ENCODE measurements around the gene CDH23. TPM values are rescaled to one million over a fixed set of nuclear protein-coding genes. Genes with fewer than 3 reads are reported as not detected.
"Not testable (repeated sequence)": the region's sequence is repeated elsewhere in the genome, so short reads cannot be mapped to it uniquely, and the experiment has no call there.

The CDH23 gene
- total RNA-seq, 1 experiment from 2014 or later, result 0.37 TPM

- no peak for DNase-seq (ENCODE audit: low spot score)
Observed at GRCh38 chr10:71582506-71583475, 186.1 kb downstream of the CDH23 start.

- no peak for DNase-seq (ENCODE audit: low spot score)
Observed at GRCh38 chr10:71584461-71584860, 187.7 kb downstream of the CDH23 start.

- DNase-seq (ENCODE audit: low spot score), result no peak
Observed at GRCh38 chr10:71584902-71585563, 188.3 kb downstream of the CDH23 start.

GRCh38 chr10:71585564-71586290 lies 189.0 kb downstream of the CDH23 start:
- no peak for DNase-seq (ENCODE audit: low spot score)

- no peak for DNase-seq (ENCODE audit: low spot score)
Observed at GRCh38 chr10:71587941-71588573, 191.3 kb downstream of the CDH23 start.

GRCh38 chr10:71588685-71589084 lies 192.0 kb downstream of the CDH23 start:
- no peak for DNase-seq (ENCODE audit: low spot score)

- DNase-seq (ENCODE audit: low spot score), result no peak
Observed at GRCh38 chr10:71589617-71590551, 193.2 kb downstream of the CDH23 start.

GRCh38 chr10:71590781-71591350 lies 194.1 kb downstream of the CDH23 start:
- peak; percentile 52 for DNase-seq (ENCODE audit: low spot score)

- DNase-seq (ENCODE audit: low spot score), result no peak
Observed at GRCh38 chr10:71594934-71595571, 198.3 kb downstream of the CDH23 start.

- DNase-seq (ENCODE audit: low spot score), result no peak
Observed at GRCh38 chr10:71595649-71596048, 198.9 kb downstream of the CDH23 start.

GRCh38 chr10:71596127-71596526 lies 199.4 kb downstream of the CDH23 start:
- DNase-seq (ENCODE audit: low spot score), result no peak

DNA sequence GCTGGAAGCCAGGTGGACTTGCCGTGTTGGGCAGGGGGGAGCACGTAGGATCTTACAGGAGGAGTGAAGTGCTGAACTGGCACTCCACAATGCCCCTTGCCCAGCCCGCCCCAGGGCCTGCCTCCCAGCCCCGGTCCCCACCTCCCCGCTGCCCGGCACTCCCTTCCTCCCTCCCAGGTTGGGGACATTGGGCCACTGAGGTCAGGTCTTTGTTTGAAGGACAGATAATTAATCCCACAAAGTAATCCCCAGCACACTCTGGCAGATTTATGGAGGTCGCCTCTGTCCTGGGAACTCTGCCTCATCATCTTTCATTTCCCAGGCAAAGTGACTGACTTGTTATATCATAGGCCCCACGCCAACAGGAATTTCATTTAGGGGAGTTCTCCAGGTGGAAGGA lies 200.0 kb downstream of the CDH23 start:
- no peak for DNase-seq (ENCODE audit: low spot score)

GRCh38 chr10:71597821-71598498 lies 201.2 kb downstream of the CDH23 start:
- peak; percentile 38 for DNase-seq (ENCODE audit: low spot score)

DNA sequence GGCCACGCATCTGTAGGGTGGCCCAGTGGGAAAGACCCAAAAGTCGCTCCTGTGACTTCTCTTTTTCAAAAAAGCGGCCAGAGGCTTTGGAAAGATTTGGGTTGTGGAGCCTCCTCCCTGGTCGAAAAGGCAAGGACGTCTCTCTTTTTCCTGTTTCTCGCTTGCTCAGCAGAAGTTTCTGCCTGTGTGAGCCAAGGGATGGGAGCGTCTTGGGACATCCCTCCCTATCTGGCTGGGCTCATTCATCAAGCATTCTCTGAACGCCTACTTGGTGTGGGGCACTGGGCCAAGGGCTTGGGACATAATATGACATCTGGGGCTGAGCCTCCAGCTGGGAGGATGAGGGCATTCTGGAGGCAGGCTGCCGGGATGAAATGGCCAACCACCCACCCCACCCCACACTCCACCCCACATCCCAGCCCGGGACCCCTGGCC lies 201.9 kb downstream of the CDH23 start:
- DNase-seq (ENCODE audit: low spot score), result no peak

GRCh38 chr10:71599518-71599917 lies 202.8 kb downstream of the CDH23 start:
- no peak for DNase-seq (ENCODE audit: low spot score)

DNA sequence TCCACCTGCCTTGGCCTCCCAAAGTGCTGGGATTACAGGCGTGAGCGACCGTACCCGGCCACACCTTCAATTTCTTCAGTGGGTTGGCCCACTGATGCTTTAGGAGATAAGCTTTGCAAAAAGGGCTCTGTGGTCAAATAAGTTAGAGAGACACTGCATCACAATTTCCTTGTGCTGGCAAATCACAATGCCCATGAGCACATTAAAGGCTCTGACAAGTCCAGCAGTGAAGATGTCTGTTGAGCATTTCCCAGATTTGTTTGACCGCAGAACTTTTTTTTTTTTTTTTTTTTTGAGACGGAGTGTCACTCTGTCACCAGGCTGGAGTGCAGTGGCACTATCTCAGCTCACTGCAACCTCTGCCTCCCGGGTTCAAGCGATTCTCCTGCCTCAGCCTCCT lies 203.5 kb downstream of the CDH23 start:
- not testable (repeated sequence) for DNase-seq (ENCODE audit: low spot score)

DNA sequence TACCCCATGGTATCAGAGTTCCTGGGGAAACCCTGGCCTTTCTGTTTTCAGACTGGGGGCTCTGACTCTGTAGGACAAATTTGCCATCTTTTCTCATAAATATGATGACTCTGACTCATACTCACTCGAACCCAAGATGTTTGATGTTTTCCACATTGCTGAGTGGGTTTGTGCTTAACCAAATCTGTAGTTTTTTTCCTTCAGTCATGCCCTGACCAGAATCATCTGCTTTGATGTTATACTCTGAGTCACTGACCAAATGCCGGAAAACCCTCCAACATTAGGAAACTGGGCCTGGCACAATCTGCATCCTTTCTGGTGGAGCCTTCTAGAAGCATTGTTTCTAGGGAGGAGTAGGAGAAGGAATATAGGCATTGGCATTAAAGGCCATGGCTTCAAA lies 204.1 kb downstream of the CDH23 start:
- peak; percentile 77 for DNase-seq (ENCODE audit: low spot score)

DNA sequence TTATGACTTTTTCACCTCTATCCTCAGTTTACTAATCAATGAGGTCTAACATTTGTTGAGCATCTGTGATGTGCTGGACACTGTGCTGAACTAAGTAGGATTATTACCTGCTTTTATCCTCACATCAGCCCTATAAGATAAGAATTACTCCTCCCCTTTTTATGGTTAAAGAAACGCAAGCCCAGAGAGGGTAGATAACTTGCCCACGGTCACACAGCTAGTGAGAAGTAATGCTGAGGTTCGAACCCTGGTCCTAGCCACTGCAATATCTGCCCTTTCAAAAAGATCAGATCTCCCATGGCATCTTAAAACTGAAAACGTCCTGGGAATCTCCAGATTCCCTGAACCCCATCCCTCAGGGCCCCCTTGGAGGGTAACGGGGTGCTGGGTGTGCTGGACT lies 204.6 kb downstream of the CDH23 start:
- no peak for DNase-seq (ENCODE audit: low spot score)

GRCh38 chr10:71603150-71603549 lies 206.4 kb downstream of the CDH23 start:
- no peak for DNase-seq (ENCODE audit: low spot score)

Data from H4 (cell line).